OCI-LY1 (cell line): ENCODE data around the gene PPP5C.

Experiments
- CTCF ChIP-seq: fragments of 200-600 bp; sonication (generic), shearing (Covaris generic); IDR thresholded peaks from 2 replicates; pipeline ENCODE4 v1.5.1; 2017; ENCODE audit warnings: mild to moderate bottlenecking, antibody characterized with exemption, low read length, moderate library complexity, mixed read lengths
- EZH2 ChIP-seq: fragments of 200-600 bp; sonication (generic), shearing (Covaris generic); IDR thresholded peaks from 2 replicates; pipeline ENCODE4 v1.8.0; 2017; ENCODE audit warnings: borderline replicate concordance, mixed run types, mild to moderate bottlenecking, antibody characterized with exemption, low read length, moderate library complexity, mixed read lengths

DNA sequence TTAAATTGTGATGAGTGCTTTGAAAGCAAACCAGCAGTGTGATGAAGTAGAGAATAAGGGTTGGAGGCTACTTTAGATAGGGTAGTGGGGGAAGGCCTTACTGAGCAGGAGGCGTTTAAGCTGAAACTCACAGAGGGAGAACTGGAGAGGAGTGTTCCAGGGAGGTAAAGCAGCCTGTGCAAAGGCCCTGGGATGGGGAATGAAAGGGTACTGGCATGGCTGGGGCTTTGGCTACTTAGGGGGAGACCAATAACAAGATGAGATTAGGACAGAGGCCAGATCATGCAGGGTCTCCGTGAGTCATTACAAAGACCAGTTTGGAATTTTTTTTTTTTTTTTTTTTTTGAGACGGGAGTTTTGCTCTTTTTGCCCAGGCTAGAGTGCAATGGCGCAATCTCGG lies 1.1 kb downstream of the PPP5C start:
- TF ChIP-seq EZH2 (no peak), CTCF (no peak)
